22Rv1 (cell line): ENCODE results near the gene MRPS18A.

Experiments
- H3K27ac ChIP-seq: fragments of 450-650 bp; 2 replicates; pipeline ENCODE4 v1.5.1; 2017
- ZFX ChIP-seq: fragments of 450-650 bp; IDR thresholded peaks from 2 replicates; pipeline ENCODE4 v1.6.1; 2017; ENCODE audit warnings: antibody characterized with exemption, borderline replicate concordance
- TF ChIP-seq, protein P1 (sequence below): fragments of 450-650 bp; IDR thresholded peaks from 2 replicates; pipeline ENCODE4 v1.5.1; 2017; ENCODE audit warnings: mild to moderate bottlenecking

MRPS18A gene

GRCh38 chr6:43681303-43681702 is 6.3 kb downstream of the MRPS18A start:
- TF ChIP-seq, protein P1, sequence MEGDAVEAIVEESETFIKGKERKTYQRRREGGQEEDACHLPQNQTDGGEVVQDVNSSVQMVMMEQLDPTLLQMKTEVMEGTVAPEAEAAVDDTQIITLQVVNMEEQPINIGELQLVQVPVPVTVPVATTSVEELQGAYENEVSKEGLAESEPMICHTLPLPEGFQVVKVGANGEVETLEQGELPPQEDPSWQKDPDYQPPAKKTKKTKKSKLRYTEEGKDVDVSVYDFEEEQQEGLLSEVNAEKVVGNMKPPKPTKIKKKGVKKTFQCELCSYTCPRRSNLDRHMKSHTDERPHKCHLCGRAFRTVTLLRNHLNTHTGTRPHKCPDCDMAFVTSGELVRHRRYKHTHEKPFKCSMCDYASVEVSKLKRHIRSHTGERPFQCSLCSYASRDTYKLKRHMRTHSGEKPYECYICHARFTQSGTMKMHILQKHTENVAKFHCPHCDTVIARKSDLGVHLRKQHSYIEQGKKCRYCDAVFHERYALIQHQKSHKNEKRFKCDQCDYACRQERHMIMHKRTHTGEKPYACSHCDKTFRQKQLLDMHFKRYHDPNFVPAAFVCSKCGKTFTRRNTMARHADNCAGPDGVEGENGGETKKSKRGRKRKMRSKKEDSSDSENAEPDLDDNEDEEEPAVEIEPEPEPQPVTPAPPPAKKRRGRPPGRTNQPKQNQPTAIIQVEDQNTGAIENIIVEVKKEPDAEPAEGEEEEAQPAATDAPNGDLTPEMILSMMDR, result no peak
- H3K27ac ChIP-seq, result no peak overlapping the region

GRCh38 chr6:43680308-43681200 is 7.0 kb downstream of the MRPS18A start:
- TF ChIP-seq ZFX, result no peak
- TF ChIP-seq, protein P1, result no peak
- no peak overlapping the region for H3K27ac ChIP-seq

DNA sequence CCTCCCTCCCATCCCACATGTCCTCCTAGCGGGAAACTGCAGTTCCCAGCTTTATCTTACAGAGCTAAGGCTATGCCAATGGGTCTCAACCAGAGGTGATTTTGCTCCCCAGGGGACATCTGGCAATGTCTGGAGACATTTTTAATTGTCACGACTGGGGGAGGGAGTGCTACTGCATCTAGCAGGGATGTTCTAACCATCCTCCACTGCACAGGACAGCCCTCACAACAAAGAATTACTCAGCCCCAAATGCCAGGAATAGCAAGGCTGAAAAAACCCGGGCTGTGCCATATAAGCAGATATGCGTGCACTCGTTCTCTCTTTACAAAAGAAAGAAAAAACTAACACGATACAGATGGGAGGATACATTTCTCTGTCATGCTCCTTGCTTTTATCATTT is 8.5 kb downstream of the MRPS18A start:
- no peak for TF ChIP-seq ZFX
- TF ChIP-seq, protein P1, result no peak
- no peak overlapping the region for H3K27ac ChIP-seq

GRCh38 chr6:43678341-43678740 is 9.2 kb downstream of the MRPS18A start:
- TF ChIP-seq ZFX, result no peak
- TF ChIP-seq, protein P1, result no peak
- H3K27ac ChIP-seq, result no peak overlapping the region

- H3K27ac ChIP-seq, result no peak overlapping the region
- TF ChIP-seq, protein P1, result no peak
- TF ChIP-seq ZFX, result no peak
These were observed 9.8 kb downstream of the MRPS18A start for GRCh38 chr6:43677759-43678158.

- H3K27ac ChIP-seq, result no peak overlapping the region
- TF ChIP-seq, protein P1, result no peak
- TF ChIP-seq ZFX, result no peak
These were observed 10.5 kb downstream of the MRPS18A start for GRCh38 chr6:43676962-43677606.

GRCh38 chr6:43674921-43675320 is 12.7 kb downstream of the MRPS18A start:
- TF ChIP-seq, protein P1, result no peak
- no peak for TF ChIP-seq ZFX
- no peak overlapping the region for H3K27ac ChIP-seq
